ENCODE results near the gene TMC3.
A peak's percentile ranks its signal among the peaks of the same experiment; 100 is the strongest.

The TMC3 gene

DNA sequence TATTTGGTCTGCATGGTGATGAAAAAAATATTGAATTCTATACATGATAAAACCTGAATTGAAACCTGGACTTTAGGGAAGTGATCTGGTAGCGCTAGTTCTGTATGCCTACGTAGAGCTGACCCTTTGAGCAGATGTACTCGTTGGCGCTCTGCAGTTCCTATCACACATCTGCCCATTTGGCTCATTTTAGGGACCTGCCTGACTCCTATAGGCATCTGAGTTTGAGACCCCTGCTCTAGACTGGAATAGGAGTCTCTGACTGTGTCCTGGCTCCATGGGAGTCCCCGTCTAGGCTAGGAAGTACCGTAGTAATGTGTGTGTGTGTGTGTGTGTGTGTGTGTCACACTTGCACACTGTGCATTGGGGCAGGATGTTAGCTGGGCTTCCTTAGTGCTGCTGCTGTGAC is 71.3 kb downstream of the TMC3 start:
- DNase-seq (ENCODE audit: insufficient read length) (no peak), FAIRE-seq (peak; percentile 92)

DNA sequence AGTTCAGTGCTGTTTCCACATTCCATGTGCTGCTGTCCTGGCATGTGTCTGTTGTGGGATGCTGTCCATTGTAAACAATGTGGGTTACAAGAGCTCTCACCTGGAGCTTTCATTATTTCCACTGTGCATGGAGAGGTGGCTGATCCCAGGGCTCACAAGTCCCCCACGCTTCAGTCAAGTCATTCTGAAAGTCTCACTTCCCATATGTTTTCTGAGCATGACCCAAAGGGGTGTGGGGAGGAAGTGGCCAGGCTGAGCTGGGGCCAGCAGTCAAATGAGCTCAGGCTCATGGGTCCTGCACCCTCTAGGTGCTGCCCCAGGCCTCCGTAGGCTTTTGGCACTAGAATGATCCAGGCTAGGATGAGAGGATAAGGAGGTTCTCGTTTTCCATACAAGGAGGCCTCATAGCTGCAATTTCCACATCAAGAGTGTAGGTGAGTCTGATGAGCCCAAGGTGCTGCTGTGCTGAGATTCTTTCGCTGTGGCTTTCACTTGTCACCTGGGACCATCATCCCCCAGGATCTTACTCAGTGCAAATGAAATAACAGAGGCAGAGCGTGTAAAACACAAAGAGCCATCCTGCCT is 72.1 kb downstream of the TMC3 start:
- no peak; the same call in 1 of the 2 replicates for TF ChIP-seq POLR2A (IDR thresholded peaks at IDR 0.05; ENCODE audit: low read depth, low read length)
- peak; percentile 59 for TF ChIP-seq POLR2AphosphoS5 (IDR thresholded peaks at IDR 0.05; ENCODE audit: low read depth, low read length)
- TF ChIP-seq TAF1 (IDR thresholded peaks at IDR 0.05; ENCODE audit: borderline replicate concordance, low read depth, low read length) = no peak
- FAIRE-seq = peak; percentile 98
- peak; percentile 51 for DNase-seq (ENCODE audit: insufficient read length)

More for the DNA sequence above, 71.3 kb downstream of the TMC3 start:
- no peak for TF ChIP-seq POLR2AphosphoS5 (IDR thresholded peaks at IDR 0.05; ENCODE audit: low read depth, low read length)
- TF ChIP-seq POLR2A (IDR thresholded peaks at IDR 0.05; ENCODE audit: low read depth, low read length) = no peak

DNA sequence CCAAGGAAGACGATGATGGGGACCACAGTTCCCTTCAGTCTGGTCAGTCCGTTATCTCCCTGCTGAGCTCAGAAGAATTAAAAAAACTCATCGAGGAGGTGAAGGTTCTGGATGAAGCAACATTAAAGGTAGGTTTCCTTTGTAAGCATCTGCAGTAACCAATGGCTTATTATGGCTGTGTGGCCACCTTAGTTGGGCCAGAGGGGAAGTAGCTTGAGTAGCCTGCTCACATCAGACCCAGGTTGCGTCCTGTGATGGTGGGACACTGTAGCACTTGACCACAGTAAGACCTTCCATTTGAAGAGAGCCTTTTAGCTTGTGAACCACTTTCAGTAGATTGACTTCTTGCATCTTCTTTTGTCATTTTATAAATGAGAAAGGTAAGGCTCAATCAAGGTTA is 72.6 kb downstream of the TMC3 start:
- DNase-seq (ENCODE audit: insufficient read length) = no peak
- no peak for FAIRE-seq
- no peak for TF ChIP-seq POLR2AphosphoS5 (IDR thresholded peaks at IDR 0.05; ENCODE audit: low read depth, low read length)
- TF ChIP-seq POLR2A (IDR thresholded peaks at IDR 0.05; ENCODE audit: low read depth, low read length) = no peak
- no peak for TF ChIP-seq TAF1 (IDR thresholded peaks at IDR 0.05; ENCODE audit: borderline replicate concordance, low read depth, low read length)

DNA sequence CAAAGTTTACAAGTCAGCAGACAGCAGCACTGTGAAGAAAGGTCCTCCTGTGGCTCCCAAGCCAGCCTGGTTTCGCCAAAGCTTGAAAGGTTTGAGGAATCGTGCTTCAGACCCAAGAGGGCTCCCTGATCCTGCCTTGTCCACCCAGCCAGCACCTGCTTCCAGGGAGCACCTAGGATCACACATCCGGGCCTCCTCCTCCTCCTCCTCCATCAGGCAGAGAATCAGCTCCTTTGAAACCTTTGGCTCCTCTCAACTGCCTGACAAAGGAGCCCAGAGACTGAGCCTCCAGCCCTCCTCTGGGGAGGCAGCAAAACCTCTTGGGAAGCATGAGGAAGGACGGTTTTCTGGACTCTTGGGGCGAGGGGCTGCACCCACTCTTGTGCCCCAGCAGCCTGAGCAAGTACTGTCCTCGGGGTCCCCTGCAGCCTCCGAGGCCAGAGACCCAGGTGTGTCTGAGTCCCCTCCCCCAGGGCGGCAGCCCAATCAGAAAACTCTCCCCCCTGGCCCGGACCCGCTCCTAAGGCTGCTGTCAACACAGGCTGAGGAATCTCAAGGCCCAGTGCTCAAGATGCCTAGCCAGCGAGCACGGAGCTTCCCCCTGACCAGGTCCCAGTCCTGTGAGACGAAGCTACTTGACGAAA is 74.3 kb downstream of the TMC3 start:
- DNase-seq (ENCODE audit: insufficient read length) = no peak
- FAIRE-seq = no peak
- TF ChIP-seq POLR2A (IDR thresholded peaks at IDR 0.05; ENCODE audit: low read depth, low read length) (no peak), TAF1 (IDR thresholded peaks at IDR 0.05; ENCODE audit: borderline replicate concordance, low read depth, low read length) (no peak), POLR2AphosphoS5 (IDR thresholded peaks at IDR 0.05; ENCODE audit: low read depth, low read length) (no peak)

DNA sequence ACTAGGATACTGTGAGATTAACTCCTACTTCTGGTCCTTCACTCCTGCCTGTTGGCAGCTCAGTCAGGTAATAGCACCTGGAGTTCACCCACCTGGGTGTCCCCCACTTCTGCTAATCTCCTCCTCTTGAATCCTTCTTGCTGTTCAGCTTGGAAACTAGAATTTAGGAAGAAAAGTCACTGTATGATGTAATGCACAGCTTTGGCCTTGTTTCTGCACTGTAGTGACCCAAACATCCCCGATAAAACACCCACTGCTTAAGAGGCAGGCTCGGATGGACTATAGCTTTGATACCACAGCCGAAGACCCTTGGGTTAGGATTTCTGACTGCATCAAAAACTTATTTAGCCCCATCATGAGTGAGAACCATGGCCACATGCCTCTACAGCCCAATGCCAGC is 74.9 kb downstream of the TMC3 start:
- no peak for FAIRE-seq
- DNase-seq (ENCODE audit: insufficient read length) = no peak
- TF ChIP-seq TAF1 (IDR thresholded peaks at IDR 0.05; ENCODE audit: borderline replicate concordance, low read depth, low read length) (no peak), POLR2AphosphoS5 (IDR thresholded peaks at IDR 0.05; ENCODE audit: low read depth, low read length) (no peak), POLR2A (IDR thresholded peaks at IDR 0.05; ENCODE audit: low read depth, low read length) (no peak)

DNA sequence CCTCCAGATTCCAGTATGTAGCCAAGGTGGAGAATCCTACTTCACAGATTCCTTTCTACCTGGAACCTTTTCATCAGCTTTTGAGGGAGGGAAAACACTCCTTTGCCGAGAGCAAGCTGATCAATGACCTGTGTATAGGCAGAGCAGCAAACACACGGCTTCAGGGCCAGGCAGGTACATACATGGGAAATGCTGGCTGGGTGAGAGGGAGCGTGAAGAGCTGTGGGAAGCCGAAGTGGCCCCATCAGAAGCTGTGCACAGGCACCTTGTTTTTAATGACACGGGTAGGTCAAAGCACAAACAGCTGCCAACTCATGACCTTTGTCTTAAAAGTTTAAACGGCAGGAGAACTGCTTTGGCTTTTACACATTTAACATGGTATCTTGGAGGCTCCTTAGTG is 75.4 kb downstream of the TMC3 start:
- peak; percentile 54 for FAIRE-seq
- TF ChIP-seq POLR2AphosphoS5 (IDR thresholded peaks at IDR 0.05; ENCODE audit: low read depth, low read length) (no peak), POLR2A (IDR thresholded peaks at IDR 0.05; ENCODE audit: low read depth, low read length) (0 out of 2 replicates have a peak, but pooled peaks have one; percentile 24)
- no peak for DNase-seq (ENCODE audit: insufficient read length)

DNA sequence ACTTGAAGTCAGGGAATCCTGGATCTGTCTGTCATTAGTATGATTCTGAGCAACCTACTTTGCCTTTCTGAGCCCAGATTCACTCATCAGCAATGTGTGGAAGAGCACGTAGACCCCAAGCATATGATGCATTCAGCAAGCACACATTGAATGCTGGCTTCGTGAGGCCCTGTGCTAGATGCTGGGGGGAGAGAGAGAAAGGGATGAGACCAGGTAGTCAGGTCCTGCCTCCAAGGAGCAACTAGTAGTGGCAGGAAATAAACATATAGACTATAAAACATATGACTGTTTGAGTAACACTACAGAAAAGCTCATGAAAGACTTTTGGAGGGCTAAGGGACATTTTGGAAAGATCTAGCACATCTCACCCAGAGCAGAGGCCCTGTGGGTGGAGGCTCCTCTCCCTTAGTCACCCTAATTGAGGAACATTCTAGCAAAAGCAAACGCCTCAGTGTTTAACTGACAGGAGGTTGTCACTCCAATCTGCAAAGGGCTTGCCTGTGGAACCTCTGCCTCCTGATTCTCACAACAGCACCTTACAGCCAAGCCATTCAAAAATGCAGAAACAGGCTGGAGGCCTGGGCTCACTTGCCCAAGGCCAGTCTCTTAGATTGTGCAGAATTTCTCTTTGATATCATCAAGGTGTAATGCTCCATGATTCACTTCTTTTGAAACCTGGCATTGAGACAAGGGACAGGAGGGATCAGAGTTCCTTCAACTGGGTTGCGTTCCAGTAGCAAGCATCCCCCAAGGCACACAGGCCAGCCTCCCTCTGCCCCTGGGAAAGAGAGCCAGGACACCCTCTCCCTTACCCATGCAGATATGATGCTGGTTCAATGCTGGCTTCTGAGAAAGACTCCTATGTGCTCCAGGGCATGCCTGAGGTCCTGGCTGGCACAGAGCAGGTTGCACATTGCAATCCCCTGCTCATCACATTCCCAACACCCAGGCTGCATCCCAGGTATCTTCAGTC is 76.1 kb downstream of the TMC3 start:
- TF ChIP-seq POLR2A (IDR thresholded peaks at IDR 0.05; ENCODE audit: low read depth, low read length) (peak; percentile 33), POLR2AphosphoS5 (IDR thresholded peaks at IDR 0.05; ENCODE audit: low read depth, low read length) (no peak)
- peak; percentile 68 for FAIRE-seq
- no peak for DNase-seq (ENCODE audit: insufficient read length)

DNA sequence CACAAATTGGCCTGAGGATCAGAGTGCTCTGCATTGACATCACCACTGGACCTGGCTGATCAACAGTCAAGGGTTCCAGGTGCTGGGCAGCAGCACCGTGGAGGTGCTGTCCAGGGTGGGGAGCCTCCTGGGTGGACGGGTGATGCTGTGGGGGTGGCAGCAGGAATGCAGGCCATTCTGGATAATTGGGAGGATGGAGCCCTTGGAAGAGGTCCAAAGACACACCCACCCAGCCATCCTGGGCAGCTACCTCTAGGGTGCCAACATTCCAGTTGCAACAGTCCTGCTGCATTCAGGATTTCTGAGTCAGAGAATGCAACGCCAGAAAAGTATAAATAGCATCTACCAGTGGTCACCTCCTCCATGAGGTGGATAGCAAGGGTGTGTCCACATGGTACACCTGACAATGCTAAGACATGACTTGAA is 76.9 kb downstream of the TMC3 start:
- no peak for FAIRE-seq
- TF ChIP-seq TAF1 (IDR thresholded peaks at IDR 0.05; ENCODE audit: borderline replicate concordance, low read depth, low read length) (no peak), POLR2A (IDR thresholded peaks at IDR 0.05; ENCODE audit: low read depth, low read length) (no peak), POLR2AphosphoS5 (IDR thresholded peaks at IDR 0.05; ENCODE audit: low read depth, low read length) (no peak)
- no peak for DNase-seq (ENCODE audit: insufficient read length)

DNA sequence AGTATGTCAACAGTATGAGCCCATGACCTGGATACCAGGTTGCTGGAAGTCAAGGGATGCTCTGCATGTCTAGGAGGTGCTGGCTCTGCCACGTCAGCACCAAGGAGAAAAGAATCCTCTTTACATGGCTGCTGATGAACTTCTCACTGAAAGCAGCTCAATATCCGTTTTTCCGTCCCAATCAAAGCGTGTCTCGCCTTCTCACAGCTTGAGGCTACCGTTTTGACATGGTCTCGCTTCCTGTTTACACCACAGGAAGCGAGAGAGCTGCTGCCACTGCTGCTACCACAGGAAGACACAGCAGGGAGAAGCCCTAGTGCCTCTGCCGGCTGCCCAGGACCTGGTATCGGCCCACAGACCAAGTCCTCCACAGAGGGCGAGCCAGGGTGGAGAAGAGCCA is 77.3 kb downstream of the TMC3 start:
- TF ChIP-seq POLR2AphosphoS5 (IDR thresholded peaks at IDR 0.05; ENCODE audit: low read depth, low read length) = peak; percentile 43
- peak; percentile 82 for TF ChIP-seq POLR2A (IDR thresholded peaks at IDR 0.05; ENCODE audit: low read depth, low read length)
- TF ChIP-seq TAF1 (IDR thresholded peaks at IDR 0.05; ENCODE audit: borderline replicate concordance, low read depth, low read length) = no peak
- peak; percentile 100 for FAIRE-seq
- peak; percentile 43 for DNase-seq (ENCODE audit: insufficient read length)

DNA sequence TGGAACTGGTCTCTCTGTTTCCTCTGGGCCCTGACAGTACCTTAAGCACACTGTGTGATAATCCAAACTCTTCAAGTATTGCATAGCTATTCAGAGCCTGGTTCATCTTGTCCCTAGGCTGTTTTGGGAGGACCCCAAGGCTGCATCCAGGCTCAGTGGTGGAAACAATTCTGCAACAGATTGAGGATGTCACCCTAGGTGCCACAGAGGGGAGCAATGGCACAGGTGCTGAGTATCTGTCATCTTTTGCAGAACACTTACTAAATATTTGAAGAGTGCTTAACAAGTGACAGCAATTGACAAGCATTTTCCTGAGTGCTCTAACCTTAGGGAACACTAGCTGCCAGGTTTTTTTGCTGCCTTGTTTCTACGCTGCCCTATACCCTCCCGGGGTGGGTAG is 77.8 kb downstream of the TMC3 start:
- FAIRE-seq (no peak), DNase-seq (ENCODE audit: insufficient read length) (no peak)
- TF ChIP-seq POLR2A (IDR thresholded peaks at IDR 0.05; ENCODE audit: low read depth, low read length) = no peak
- TF ChIP-seq TAF1 (IDR thresholded peaks at IDR 0.05; ENCODE audit: borderline replicate concordance, low read depth, low read length) = no peak
- no peak for TF ChIP-seq POLR2AphosphoS5 (IDR thresholded peaks at IDR 0.05; ENCODE audit: low read depth, low read length)

DNA sequence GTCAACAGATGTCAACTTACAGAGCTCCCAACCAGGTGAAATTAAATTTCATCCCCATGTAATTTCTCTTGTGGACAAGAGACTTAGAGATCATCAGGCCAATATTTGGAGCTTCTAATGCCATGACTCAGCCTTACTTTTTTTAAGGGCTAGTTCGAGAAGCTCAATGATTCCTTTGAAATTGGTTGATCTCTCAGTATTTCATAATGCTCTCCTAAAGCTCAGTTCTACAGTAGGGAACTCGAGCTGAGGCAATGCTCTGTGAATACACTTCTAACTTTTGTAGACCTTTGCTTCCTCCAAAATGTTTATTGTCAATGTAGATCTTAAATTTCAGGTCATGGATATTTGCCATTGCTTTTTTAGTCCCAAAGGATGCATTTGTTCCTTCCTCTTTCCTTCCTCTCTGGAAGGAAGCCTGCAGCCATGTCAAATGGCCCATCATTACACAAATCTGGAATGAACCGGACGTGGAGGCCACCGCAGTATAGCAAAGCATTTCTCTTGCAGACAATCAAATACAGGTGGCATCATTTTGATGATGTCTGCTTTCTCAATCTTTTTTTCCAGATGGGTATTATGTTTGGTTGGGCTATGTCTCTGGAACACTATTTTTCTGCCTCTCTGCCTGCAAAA is 78.4 kb downstream of the TMC3 start:
- FAIRE-seq = no peak
- TF ChIP-seq POLR2AphosphoS5 (IDR thresholded peaks at IDR 0.05; ENCODE audit: low read depth, low read length) (no peak), TAF1 (IDR thresholded peaks at IDR 0.05; ENCODE audit: borderline replicate concordance, low read depth, low read length) (no peak), POLR2A (IDR thresholded peaks at IDR 0.05; ENCODE audit: low read depth, low read length) (no peak)
- DNase-seq (ENCODE audit: insufficient read length) = no peak

Measured in GM12892 (cell line).